Stimulated activated CD4-positive, alpha-beta T cell treated with anti-CD3 and anti-CD28 coated beads, Interleukin-15, amount 100 ng/mL, for 1 hour (primary cell): ENCODE measurements around the gene MEIOB.
A peak's percentile ranks its signal among the peaks of the same experiment; 100 is the strongest.
"Not testable (repeated sequence)": the region's sequence is repeated elsewhere in the genome, so short reads cannot be mapped to it uniquely, and the experiment has no call there.

Source experiments
- DNase-seq, 2 donors: peaks; one replicate each; pipeline ENCODE4 v3.0.0-alpha.2; 2020; ENCODE audit warnings: low read depth in 1 of 2, low spot score in 1 of 2

Gene MEIOB

DNA sequence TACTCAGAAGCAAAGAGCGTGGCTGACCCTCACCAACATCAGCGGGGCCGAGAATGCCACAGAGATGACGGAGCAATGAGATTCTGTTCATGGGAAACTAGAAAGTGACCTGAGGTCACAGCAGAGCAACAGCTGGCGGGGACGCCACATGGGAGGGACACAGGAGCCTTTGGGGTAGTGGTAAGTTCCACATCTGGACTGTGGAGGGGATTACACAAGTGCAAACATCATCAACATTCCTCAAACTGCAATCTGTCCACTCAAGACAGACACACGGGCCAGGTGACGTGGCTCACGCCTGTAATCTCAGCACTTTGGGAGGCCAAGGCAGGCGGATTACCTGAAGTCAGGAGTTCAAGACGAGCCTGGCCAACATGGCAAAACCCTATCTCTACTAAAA, 56.5 kb downstream of the MEIOB start:
- no peak for DNase-seq

DNA sequence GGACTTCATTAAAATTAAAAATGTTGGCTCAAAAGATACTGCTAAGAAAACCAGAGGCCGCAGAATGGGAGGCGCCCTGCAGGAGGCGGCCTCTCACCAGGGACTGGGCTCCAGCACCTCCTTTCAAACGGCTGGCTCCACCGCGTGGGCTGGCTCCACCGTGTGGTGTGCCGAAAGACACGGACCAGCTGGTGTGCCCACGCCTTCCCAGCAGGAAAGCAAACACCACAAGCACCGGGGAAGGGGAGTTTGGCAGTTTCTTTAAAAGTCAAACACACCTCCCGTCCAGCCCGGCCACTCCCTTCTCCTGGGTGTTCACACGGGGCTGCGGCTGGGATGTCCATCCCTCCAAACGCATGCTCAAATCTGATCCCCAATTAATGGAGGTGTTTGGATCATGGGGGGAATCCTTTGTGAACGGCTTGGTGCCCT, 59.2 kb downstream of the MEIOB start:
- DNase-seq, result peak in 1 of 2 donors; percentile 28

DNA sequence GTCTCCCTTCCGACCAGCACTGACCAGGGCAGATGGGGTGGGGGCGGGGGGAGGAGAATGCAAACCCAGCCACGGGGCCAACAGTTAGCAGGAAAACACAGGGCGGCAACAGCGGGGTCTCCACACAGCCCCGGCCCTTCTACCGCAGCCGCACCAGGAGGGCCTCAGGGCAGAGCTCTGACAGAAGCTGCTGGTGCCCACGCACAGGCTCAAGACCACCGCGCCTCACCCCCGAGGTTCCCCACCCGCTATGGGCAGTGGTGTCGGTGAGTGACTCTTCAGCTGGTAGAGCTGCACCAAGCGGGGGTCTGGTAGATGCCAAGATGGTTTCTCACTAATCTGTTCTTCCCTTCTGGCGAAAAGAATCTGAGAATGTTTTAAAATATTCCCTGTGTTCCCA, 61.4 kb downstream of the MEIOB start:
- DNase-seq, result no peak

DNA sequence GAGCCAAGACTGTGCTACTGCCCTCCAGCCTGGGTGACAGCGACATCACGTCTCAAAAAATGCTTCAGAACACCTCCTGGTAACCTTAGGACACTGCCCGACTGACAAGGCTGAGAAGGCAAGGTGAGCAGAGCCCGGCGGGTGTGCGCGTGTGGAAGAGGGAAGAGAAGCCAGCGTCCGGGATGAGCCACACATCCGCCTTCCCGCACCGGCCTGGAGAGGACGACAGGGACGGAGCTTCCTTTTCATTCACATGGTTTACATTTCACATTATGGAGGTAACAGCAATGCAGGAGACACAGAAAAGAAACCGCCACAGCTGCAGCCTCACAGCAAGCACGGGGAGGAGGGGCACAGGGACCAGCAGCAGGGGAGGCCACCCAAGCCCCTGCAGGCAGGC, 61.9 kb downstream of the MEIOB start:
- DNase-seq, result no peak

DNA sequence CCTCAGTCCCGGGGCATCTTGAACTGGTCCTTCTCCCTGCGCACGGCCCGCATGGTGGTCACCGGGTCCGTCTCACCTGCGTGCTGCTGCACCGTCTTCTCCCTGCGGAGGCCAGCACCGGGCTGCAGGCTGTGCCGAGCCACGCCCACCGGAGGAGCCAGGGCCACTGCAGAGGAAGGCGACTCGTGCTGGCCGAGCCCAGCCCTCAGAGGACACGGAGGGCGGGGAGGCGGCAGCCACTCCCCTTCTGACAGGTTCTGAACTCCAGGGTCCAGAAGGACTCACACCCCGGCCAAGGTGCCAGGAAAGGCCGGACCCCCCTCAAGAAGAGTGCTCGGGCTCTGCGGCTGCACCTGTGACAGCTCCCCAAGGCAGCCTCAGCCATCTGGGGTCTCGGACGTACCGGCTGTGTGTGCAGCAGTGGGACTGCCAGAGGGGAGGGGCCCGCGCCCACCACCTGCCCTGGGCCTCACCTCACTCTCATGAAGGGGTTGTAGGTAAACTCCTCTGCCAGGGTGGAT, 62.6 kb downstream of the MEIOB start:
- DNase-seq, result no peak

DNA sequence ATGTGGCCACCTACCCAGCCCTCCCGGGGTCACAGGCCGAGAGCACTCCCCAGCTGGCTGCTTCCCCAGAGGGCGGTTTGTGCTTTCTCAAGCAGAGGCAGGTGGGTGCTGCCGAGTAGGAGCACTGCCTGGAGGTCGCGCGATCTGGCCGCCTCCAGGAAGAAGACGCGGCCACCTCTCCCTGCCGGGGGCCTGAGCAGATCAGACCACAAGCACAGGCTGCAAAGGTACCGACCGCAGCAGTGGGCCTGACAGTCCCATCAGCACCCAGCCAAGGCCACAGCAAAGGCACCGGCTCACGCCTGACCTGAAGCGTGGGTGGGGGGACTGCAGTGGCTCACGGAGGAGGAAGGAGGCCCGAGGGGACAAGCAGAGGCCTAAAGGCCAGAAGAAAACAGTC, 63.3 kb downstream of the MEIOB start:
- DNase-seq, result no peak

DNA sequence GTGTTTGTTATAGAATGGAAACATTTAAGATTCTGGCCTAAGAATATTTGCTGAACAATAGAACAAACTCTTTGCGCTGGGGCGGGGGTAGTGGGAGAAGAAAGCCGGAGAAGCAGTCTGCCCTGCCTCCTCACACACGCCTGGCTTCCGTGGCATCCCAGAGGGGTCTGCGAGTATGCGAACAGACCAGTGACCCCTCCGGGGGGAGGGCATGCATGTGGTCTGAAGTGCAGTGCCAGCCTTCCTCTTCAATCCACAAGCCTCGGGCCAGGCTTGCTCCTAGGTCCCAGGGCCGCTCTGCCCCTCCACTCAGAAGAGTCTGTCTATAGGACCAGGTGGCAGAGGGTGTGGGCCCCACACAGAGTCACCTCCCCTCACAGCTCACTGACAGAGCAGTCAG, 64.3 kb downstream of the MEIOB start:
- DNase-seq, result no peak

DNA sequence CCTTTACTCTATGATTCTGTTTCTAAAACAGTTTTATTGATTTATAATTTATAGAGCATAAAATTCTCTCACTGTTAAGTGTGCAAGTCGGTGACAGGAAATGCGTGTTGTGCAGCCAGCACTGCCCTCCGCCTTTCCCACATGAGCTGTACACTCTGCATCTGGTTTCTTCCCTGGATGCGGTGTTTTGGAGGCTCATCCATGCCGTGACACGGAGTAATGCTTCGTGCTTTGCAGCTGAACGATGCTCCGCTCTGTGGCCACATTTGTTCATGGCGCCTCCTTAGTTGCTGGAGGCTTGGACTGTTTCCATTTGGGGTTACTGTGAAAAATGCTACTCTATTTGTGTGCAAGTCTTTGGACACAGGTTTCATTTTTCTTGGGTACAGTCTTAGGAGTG, 71.3 kb downstream of the MEIOB start:
- DNase-seq, result no peak

DNA sequence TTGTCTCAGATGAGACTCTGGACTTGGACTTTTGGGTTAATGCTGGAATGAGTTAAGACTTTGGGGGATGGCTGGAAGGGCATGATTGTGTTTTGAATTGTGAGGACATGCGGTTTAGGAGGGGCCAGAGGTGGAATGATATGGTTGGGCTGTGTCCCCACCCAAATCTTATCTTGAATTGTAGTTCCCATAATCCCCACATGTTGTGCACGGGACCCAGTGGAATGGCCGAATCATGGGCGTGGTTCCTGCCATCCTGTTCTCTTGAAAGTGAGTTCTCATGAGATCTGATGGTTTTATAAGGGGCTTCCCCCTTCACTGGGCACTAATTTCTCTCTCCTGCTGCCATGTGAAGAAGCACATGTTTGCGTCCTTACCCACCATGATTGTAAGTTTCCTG, 72.7 kb downstream of the MEIOB start:
- not testable (repeated sequence) for DNase-seq

DNA sequence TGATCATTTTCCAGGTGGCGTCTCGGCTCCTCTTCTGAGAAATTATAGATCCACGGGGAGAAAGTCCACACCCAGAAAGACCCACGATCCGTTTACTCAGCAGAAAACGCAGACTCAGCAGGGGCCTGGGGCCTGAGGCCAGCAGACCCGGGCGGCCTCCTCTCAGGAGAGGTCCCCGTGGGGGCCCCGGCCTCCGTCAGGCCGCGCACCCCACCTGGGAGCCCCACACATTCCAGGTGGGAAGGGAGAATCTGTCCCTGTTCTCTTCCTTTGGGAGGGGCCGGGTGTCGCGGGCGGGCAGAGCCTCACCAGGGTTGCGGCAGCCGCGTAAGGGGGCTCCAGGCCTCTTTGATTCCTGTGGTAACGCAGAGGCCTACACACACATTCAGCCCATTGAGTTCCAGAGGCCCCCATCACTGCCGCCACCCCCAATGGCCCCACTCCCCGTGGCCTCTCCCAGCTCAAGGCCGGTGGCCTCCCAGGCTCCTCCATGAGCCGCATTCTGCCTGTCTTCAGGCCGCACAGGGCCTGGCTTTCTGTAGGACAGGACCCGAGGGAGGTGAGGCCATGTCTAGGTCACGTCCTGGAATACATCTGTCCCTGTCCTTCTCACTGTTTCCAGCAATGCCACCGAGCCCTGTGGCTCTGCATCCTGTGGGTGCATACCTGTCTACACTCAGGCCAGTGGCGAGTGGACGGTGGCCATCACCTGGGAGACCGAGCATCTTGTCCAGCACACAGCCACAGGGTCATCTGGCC, 76.9 kb downstream of the MEIOB start:
- no peak for DNase-seq

DNA sequence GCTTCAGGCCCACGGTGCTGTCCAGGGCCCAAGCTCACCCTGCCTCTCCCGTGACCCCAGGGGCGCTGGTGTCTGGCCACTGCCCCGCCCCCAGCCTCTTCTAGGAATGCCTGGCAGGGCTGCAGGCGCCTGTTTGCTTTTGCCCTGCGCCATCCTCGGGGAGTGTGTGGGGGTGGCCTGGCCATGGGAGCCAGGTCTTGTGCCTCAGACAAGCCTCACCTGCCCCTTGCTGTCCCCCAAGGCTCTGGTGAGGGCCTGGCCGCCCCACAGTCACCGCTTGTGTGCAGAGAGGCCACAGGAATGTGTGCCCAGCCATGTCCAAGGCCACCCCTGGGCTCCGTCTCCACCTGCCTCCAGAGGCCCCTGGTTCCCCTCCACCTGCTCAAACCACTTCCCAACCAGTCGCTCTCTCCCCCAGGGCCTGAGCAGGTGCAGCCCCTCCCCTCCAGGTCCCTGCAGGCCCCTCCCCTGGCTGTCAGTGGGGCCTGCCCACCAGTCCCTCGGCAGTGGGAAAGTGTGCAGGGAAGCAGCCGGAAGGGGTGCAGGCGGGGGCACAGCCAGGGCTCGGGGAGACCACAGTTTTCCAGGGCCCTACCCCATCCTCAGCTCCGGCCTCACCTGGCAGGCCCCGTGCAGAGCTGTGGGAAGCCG, 77.6 kb downstream of the MEIOB start:
- DNase-seq, result no peak

DNA sequence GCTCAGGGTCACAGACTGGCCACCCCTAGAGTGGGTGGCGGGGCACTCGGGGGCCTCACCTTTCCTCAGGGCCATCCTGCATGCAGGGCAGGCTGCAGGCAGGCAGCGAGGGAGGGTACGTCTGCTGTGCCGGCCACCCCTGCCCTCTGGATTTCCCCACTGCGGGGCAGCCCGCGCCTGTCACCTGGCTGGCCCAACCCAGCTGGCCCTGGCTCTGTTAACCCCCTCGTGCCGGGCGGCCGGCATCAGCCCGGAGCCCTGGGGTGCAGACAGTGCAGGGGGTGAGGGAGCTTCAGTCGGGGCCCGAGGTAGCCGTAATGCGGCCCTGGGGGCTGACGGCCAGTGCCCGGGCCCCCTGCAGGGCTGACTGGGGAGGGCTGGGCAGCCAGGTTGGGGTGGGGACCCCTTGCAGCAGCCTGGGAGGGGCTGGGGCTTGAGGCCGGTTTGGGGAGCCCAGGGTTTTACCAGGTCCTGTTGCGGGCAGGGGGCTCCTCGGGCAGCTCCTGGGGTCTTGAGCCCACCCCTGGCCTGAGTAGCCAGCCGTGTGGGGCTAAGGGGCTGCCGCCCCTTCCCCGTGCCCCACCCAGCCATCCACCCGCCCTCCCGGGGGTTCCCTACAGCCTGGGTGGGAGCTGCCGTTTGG, 78.3 kb downstream of the MEIOB start, which contains the start of gene IGFALS:
Gene IGFALS (minus strand): TSS at position 128 of the 643 bp plus-strand sequence. CDS start 53 bp downstream, at position 75.
- no peak for DNase-seq

DNA sequence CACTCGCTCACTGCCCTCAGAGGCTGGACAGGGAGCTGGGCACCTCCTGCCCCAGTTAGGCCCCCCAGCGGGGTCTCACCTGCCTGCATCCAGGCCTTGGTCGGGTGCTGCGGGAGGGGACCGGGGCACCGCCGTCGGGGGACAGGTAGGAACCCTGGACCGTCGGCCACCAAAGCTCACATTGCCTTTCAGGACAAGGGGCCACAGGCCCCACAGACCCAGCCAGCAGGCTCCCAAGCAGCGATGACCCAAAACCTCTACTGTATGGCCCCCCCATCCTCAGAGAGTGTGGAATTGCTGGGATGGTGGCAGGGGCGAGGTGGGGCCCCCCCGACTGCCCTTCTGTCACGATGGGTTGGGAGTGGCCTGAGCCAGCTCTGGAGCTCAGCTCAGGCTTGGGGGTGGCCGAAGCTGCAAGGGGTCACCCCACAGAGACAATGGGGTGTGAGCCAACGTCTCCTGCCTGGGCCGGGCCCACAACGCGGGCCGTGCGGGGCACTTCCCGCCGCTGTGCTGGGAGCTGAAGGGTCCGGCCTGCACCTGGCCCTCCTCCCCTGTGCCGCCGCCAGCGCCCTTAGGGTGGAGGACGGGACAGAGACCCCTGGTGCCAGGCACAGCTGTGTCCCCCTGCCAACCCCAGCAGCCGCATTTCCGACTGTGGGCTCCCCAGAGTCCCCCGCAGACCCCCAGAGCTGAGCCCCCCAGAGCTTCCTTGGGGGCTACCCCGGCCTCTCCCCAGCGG, 79.0 kb downstream of the MEIOB start:
- DNase-seq, result no peak

DNA sequence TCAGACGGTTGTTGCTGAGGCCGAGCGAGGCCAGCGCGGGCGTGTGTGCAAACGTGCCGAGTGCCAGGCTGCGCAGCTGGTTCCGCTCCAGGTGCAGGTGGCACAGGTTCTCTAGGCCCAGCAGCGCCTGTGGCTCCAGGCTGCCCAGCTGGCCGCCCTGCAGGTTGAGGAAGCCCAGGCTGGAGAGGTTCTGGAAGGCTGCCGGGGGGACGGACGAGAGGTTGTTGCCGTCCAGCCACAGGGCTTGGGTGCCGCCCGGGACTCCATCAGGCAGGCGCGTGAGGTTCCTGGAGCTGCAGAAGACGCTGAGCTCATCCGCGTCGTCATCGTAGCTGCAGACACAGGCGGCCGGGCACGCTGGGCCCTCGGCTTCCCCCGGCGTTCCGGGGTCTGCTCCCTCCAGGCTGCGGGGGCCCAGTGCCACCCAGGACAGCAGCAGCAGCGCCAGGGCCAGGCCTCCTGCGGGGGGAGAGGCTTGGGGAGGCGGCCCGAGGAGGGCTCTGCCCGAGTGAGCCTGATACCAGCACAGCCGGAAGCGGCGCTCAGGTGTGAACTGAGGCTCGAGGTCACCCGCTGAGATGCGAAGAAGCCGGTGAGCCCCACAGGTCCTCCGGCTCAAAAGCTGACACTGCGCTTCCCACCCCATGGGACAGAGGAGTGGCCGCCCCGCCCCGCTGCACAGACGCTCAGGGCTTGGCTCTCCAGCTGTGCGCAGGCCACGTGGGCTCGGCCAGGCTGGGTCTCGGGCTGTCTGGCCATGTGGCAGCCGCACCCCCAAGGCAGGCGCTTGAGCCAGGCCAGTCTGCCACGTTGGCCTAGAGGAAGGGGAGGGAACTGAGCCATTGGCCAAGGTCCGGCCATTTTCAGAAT, 79.8 kb downstream of the MEIOB start:
- no peak for DNase-seq

DNA sequence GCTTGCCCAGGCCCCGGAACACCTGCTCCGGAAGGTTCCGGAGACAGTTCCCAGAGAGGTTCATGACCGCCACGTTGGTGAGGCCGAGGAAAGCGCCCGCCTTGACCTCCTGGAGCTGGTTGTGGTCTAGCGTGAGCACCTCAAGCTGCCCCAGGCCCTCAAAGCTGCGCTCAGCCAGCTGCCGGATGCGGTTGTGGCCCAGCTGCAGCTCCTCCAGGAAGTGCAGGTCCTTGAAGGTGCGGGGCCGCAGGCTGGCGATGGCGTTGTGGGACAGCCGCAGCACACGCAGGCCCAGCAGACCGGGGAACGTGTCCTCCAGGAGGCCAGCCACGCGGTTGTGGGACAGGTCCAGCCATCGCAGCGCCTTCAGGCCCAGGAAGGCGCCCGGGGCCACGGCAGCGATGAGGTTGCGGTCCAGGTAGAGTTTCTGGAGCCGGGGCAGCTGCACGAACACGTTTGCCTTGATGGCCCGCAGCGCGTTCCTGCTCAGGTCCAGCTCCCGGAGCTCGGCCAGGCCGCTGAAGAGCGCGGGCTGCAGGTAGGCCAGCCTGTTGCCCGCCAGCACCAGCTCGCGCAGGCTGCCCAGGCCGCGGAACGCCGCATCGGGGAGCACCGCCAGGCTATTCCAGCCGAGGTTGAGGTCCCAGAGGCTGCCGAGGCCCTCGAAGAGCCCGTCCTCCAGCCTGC, 80.6 kb downstream of the MEIOB start:
- no peak for DNase-seq

DNA sequence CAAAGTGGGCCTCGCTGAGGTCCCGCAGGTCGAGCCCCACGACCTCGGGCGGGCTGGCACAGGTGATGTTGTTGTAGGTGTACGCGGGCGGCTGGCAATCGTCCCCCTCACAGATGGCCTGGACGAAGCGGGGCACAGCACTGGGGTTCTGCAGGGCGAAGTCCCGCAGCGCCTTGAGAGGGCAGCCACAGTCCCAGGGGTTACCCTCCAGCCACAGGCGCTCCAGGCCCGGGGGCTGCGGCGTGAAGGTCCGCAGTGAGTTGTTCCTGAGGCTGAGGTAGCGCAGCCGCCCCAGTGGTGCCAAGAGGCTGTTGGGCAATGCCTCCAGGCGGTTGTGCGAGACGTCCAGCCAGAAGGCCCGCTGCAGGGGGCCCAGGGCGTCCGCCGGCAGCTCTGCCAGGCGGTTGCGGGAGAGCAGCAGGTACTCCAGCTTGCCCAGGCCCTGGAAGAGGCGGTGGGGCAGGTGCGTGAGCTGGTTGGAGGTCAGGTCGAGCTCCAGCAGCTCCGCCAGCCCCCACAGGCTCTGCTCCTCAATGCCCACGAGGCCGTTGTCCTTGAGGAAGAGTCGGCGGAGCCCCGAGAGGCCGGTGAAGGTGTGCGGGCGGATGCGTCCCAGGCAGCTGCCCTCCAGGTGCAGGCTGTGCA, 81.2 kb downstream of the MEIOB start:
- no peak for DNase-seq

DNA sequence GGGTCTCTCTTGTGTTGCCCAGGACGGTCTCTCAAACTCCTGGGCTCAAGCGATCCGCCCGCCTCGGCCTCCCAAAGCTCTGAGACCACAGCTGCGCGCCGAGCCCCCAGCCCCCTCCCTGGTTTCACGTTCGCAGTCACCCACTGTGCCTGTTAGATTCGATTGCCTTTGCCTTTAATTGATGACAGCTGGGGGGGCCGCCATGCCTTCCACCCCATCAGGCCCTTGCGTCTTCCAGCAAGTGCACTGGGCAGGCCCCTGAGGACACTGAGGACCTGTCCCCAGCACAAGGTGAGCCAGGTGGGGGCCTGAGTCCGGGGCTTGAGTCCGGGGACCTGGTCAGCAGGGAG, 81.7 kb downstream of the MEIOB start:
- DNase-seq, result no peak

DNA sequence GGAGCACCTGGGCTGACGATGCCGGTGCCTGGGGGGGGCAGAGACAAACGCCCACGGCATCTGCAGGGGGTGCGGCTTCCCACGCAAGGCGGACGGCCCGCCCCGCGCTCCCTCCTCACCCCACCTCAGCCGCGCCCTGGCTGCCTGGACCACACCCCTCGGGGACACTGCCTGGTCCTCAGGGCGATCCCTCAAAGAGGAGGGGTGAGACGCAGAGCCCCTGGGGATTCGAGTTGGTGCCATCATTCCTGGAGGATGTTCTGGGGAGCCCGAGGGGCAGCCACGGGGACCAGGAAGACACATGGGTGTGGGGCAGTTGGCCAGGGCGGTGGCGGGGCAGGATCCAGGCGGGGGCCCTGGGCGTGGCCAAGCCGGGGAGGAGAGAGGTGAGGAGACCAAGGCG, 82.3 kb downstream of the MEIOB start:
- DNase-seq, result no peak

DNA sequence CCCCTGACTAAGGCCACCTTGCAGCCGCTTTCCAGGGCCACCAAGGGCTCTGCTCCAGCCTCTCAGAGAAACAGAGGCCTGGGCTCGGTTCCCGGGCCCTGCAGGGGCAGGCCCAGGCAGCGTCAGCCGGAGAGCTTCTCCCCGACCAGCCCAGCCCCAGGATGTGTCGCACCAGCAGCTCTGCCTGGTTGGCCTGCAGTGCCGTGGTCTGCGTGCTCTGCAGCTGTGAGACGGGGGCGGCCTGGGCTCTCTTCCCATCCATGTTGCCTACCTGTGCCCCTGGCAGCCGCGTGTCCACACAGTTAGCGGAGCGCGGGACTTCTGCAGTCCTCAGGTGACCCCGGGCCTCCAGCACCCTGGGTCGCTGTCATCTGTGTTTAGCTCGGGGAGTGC, 83.3 kb downstream of the MEIOB start:
- no peak for DNase-seq
